HG03575 (cell line): ENCODE measurements around the gene MACROD2.

Source experiments
- ATAC-seq: cut with Tn5 transposase; IDR thresholded peaks from one replicate; pipeline ENCODE4 v1.9.1; 2021; ENCODE audit not compliant: unreplicated experiment, insufficient number of reproducible peaks, low FRiP score; ENCODE audit errors: extremely low read depth

MACROD2 gene

DNA sequence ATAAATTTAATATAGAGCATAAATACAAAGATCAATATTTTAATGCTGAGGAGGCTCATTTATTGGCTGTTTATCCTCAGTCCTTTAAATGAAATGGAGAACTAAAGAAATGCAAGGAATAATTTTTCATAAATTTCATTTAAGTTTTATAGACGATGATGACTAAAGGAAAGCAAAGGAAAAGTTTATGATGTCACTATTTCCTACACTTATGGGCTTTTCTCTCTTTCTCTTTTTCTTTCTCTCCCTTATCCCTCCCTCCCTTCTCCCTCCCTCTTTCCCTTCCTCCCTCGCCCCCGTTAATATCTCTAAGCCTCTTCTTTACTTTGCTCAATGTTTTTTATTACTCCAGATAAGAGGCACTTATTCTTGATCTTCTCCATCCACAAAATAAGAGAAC is 1231.8 kb downstream of the MACROD2 start:
- ATAC-seq = no peak

DNA sequence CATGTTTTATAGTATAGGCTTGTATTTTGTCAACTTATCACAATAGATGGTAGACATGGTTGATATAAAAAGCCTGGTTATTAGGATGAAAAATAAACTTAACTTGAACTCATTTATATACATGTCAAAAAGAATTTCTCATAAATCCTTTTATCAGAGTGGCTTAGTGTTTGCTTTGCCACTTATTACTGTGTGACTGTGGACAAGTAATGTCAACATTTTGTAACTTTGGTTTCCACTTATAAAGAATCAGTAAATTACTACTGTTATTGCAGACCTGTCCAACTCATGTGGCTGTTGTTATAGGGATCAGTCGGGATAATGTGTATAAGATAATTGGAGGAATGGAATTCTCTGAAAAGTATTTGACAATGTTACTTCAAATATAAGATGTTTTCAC is 1236.9 kb downstream of the MACROD2 start:
- no peak for ATAC-seq

DNA sequence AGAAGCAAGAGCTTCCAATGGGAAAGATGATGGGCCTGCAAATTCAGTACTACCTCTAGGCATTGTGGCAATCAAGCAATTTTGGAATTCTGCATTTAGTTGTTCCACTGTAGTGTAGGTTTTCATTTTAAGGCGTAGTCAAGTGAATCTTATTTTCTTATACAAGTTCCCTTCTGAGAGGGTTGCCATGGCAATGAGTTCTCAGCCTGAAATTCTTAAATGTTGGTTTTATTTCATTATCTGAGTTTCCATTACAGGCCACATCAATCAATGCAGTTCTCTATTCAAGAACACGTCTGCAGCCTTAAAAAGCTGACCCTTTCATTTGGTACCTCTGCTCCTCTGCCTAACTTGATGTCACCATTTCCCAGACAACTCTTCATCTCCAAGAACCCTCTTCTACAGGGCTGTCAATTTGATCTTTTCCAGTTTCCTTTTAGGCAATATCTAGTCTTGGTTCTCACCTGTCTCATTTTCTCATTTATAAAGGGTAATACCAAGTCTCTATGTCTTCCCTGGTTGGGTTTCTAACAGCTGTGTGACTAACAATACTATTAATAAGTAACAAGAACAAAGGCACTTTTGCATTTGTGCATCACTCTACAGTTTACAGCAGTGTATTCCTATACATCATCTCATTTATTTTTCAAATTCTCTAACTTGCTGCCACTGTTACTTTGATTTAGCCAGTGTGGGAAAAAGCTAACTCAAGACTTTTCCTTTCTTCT is 1240.3 kb downstream of the MACROD2 start:
- ATAC-seq = no peak

DNA sequence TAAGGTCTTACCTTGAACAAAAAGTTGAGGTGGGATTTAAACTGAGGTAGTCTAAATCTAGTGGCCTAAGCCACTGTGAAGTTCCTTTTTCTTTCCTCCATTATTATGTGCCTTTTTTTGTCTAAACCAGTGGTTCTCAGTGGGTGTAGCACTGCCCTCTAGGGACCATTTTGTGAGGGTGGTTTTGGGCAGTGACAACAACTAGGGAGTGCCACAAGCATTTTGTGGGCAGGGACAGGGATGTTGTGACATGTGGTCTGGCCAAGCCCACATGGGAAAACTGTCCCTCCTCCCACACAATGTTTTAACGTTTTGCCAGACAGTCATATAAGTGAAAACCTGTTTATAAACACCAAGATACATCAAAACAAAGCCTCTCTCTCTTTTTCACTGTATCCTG is 1241.5 kb downstream of the MACROD2 start:
- ATAC-seq = peak; percentile 60

DNA sequence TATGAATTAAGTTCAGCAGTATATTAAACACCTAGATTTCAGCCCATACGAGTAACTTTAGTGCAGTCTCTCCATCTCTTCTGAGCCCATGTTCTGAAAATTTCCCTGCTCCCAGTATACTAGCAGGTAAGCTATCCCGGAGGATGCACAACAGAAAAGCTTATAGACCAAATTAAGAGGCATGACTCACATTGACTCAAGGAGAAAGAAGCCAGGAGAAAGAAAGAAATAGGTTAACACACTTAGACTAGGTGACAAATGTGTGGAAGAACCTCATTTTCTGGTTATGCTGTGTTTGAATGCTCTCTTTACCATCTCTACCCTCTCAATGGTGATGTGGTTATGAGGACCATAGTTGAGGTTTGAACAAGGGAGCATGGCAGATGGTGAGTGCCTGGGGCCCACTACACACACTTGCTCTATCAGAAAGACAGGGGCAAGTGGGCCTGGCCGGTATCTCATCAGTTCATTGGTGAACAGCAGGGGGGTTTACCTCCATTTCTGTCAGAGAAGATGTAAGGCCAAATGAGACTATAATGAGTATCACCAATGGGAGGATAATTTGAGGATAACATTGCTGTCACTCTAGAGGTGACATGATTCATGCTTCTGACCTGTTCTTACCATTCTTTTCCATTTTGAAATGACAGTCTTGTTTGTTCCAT is 1244.4 kb downstream of the MACROD2 start:
- ATAC-seq = no peak

DNA sequence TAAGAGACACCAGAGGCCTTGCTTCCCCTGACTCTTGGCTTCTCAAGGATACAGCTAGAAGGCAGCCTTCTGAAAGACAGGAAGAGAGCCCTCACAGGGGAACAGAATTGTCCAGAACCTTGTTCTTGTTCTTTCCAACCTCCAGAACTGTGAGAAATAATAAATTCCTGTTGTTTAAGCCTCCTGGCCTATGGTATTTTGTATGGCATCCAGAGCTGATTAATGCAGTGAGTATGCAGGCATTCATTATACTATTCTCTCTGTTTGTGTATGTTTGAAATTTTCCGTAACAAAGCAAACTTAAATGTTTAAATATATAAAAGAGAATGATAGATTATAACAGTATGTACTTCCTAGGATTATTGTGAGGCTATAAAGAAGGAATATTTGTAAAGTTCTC is 1245.5 kb downstream of the MACROD2 start:
- no peak for ATAC-seq

DNA sequence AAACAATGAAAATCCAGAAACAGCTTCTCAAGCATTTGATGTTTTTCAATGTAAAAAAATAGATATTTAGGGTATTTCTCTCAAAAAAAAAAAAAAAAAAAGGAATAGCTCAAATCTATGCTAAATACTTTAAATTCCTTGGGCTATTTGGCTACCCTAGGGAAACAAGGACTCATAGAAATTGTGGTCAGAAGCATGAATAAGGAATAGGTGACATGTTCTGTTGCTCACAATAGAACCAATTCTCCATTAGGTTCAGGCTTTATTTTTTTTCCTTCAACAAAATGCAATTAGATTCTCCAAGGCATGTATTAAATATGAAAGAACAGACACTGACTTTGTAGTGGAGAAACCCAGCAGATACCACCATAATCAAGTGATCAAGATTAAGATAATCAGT is 1246.4 kb downstream of the MACROD2 start:
- no peak for ATAC-seq

DNA sequence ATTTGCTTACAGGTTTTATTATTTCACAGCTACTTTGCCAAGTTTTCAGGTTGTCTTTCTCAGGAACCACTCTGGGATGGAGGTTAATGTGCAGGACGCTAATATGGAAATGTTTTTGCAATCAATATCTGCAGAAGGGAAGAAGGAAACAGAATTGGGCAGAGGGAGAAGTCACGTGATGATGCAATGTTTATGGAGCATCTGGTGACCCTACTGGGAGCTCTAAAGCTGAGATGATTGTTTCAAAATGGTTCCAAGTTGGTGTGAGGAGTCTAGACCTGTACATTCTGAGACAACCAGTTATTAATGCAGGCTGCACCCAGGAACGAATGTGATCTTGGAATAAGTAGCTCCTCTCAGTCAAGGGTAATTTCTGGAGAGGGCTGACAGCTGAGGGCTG is 1247.5 kb downstream of the MACROD2 start:
- no peak for ATAC-seq

DNA sequence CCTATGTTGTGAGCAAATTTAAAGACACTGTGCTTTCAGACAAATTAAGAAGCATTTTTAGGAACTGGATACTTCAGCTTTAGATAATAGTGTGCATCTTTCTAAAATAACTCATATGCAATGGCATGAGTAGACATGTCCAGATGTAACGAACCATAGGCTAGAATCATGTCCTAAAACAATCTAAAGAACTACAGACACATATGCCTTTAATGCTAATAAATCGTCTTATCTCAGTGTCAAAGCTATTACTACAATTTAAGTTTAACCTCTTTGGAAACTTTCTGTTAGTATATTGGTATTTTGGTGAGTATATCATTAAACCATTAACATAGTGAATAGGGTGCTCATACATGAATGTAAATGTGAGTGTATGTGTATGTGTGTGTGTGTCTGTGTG is 1250.6 kb downstream of the MACROD2 start:
- ATAC-seq = no peak

DNA sequence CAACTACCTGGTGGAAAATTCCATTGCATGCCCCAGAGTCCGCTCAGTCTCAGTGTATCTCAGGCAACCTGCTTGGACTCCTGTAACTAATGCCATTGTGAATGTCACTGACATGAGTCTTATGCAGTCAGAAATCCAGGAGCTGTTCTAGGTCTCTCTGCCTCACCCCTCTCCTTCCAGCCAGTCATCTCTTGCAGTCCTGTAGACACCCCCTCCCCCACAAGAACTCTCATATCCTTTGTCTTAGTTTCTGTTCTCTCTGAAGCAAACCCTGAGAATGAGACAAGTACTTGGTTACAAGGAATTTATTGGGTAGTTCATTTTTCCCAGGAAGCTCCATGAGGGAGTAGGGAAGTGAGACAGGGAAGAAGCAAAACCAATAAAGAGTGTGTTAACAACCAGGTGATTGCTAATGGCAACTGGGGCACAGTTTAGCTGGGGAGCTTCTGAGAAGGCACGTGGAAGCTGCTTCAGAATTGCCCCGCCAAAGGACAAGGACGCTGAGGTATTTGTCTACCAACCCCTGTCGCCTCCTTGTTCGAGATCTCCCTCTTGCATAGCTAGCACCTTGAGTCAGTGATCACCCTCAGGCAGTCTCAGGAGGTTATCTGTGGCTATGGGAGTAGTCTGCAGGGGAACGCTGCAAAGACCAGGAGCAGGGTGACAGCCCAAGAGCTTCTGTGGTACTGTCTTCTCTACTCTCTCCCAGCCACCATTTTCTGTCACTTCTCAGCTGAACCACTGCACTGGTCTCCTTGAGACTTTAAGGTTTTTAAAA is 1253.5 kb downstream of the MACROD2 start:
- no peak for ATAC-seq

DNA sequence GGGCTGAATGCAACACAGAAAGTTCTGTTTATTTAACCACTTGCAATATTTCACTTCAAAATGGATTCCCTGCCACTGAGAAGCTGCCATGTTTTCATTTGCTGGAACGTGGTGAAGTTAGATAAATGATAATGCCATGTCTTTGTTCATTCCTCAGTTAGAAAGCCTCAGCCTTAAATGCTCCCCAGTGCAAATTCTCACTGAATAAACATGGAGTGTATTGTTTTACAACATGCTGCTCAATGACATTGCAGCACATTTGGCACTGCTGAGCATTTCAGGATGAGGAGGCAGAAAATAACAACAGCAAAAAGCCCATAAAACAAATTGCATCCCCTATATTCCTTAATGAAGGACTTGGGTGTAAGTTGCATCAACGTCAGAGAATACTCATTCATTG is 1255.9 kb downstream of the MACROD2 start:
- no peak for ATAC-seq

DNA sequence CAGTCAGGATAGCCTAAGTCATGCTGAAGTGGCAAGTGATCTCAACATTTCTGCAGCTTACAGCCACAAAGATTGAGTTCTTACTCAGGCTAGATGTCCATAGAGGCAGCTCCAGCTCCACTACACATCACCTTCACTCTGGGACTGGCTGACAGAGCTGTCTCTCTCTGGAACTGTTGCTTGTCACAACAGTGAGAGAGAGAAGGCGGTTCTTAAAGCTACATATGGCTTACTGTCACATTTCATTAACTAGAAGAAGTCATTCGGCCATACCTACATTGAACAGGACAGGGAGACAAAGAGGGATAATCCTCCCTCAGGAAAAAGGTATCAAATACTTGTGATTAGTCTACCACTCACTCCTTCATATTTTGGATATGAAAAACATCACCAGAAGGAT is 1257.0 kb downstream of the MACROD2 start:
- no peak for ATAC-seq

DNA sequence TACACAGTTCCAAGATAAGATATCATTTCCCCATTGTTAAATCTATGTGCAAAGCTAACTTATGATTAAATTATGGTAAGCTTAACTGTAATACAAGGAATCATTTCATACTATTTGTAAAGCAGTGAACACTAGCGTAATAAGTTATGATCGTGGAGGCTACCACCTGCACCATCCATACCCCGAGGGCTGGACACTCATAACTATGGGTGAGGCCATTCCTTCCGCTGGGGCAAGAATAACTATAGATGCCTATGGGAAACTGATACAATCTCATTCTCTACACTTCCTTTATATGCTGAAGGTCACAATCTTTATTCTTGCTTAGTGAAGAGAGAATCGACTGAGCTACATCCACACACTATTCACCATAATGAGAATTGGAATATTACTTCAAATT is 1258.1 kb downstream of the MACROD2 start:
- no peak for ATAC-seq

DNA sequence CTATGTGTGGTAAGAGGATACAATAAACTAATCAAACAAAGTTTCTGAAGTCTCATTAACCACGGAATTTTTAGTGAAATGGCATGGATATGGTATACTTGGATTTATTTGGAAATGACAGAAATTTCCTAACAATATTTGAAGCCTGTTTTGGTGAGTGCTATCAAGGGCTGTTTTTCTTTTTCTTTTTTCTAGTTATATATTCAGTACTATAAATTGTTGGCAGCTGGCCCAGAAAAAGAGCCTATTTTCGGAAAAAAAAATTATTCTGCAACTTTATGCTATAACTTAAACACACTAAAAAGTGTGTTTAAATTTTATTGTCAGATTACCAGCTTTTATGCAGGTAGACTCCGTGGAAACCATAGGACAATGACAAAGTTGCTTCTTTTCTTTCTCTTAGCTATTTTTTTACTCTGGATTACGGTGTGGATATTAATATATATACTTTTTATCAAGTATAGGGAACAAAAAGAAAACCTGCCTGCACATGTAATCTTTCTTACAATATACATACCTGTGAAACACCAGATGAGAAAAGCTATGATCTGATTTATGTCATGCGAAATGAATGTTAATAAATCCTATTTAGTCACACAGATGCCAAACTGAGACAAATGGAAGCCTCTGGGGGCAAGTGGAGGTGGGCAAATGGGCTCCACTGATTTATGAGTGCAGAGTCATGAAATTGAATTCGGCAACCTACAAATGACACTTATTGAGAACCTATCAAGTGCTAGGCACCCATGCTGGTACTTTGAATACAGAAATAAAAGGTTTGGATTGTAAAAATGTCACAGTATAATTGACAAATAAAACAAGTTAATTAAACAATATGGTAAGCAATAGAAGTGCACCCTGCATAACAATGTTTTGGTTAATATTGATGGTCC is 1261.6 kb downstream of the MACROD2 start:
- no peak for ATAC-seq

DNA sequence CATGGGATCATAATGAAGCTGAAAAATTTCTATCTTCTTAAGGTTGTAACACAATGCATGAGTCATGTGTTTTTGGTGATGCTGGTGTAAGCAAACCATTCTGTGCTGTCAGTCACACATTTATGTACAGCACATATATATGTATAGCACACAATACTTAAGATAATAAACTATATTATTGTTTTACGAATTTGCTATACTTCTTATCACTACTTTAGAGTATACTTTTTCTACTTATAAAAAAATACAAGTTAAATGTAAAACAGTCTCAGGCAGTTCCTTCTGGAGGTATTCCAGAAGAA is 1262.2 kb downstream of the MACROD2 start:
- ATAC-seq = no peak

DNA sequence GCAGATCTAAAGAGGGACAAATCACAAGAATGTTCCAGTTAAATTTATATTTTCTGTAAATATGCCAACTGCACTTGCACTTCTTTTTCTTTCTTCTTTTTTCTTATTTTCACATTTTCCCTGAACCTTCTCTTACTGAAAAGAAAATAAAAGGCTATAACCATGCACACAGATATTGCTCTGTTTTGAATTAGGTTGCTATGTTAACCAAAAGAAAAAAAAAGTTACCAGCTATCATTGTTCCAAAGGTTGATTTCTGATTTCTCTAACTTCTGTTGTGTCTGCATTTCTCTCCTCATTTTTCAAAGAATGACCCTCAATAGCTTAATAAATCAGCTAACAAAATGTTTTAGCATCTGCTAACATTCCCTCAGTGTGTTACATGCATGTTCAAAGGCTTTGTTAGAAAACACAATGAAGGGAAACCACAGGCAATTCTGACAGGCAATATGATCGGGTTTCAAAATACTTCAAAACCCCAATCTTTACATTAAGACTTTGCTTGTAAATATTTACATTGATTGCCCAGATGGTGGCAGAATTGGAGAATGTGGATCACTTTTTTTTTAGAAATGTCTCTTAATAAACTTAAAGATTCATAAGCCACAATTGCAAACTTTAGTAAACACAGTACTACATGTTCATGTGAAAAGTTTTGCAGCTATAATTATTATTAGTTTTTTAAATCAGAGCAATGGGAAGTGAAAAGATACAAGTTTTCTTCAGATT is 1270.4 kb downstream of the MACROD2 start:
- ATAC-seq = no peak

DNA sequence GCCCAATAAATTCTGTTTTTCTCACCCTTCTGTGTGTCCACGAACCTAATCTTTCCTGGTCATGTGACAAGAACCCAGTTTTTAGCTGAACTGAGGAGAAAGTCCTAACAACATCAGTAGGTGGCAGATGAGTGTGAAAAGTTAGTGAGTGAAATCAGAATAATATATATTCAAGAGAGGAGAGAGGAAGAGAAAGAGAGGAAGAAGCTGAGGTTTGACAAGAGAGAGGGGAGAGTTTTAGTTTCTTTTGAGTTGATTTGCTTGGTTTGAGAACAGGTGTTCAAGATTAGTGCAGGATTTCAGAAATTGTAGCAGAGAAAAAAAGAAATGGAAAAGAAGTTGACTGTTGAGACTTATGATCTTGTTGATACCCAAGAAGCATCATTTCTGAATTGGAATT is 1272.6 kb downstream of the MACROD2 start:
- no peak for ATAC-seq

DNA sequence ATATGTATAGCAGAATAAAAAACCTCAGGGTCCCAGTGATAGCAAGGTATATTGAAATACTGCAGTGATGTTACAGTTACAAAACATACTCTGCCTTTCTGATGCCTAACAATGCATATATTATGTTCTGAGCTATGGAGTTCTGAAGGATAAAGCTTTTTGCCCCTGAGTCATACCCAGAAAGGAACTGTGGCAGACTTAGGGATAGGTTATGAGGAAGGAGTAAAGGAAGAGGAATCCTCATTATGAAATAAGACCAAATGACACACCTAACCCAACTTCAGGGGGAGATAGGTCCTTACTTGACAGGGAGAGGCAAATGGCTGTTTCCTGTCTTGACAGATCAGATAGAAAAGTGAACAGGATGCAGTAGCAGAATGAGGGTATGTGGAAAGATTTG is 1282.7 kb downstream of the MACROD2 start:
- no peak for ATAC-seq

DNA sequence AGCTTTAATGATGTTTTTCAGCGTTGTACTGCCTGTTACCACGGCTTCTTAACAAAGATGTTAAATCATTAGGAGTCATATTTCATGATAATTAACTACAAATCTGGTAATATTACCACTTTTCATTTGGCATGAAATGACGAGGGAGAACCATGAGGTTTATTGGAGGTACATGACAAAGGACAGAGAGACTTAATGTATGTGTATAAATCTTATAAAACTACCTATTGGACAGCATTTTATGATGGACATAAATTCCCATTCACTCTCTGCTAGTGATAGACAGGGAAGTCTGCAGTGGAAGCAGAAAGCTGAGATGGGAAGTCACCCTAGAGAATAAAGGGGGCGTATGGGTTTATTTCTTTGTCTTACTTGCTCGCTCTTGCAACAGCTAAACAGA is 1292.0 kb downstream of the MACROD2 start:
- no peak for ATAC-seq
